Hypothalamus (tissue), 51 donors: Measurements from ENCODE around the gene ABCC3.

Experiments
- DNase-seq, 51 donors: peaks; one replicate each; lab custom pipeline; 2025; lab: John Stamatoyannopoulos, UW

Gene ABCC3

DNA sequence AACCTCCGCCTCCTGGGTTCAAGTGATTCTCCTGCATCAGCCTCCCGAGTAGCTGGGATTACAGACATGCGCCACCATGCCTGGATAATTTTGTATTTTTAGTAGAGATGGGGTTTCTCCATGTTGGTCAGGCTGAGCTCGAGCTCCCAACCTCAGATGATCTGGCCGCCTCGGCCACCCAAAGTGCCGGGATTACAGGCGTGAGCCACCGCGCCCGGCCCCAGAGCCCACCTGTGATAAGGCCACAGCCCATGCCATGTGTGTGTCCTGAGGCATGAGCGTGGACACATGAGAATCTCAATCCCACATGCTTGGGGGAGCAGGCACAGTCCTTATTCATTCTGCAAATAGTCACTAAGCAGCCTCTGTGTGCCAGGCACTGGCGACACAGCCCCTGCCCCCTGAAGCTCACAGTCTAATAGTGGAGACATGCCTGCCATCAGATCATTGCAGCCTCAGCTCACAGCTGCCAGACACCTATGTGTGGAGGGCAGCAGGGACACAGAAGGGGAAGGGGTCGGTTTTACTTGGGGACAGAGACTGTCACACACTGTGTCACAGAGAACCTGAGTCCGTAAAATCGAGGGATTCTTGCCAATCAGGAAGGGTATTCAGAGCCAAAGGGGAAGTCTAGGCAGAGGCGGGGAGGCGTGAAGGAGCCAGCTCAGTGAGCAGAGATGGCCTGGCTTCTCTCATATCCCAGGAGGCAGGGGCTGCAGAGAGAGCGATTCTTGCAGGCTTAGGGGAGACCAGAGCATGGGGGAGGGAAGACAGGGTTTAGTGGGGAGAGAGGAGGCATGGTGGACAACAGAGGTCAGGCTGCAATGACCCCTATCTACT lies 9.4 kb upstream of the ABCC3 start:
- DNase-seq: no peak

- peak in 34 of 51 donors; percentile 3 to 65 (median 30) for DNase-seq
These were observed 8.6 kb upstream of the ABCC3 start for GRCh38 chr17:50626037-50626574.

- DNase-seq: no peak
These were observed 7.5 kb upstream of the ABCC3 start for GRCh38 chr17:50627036-50627781.

DNA sequence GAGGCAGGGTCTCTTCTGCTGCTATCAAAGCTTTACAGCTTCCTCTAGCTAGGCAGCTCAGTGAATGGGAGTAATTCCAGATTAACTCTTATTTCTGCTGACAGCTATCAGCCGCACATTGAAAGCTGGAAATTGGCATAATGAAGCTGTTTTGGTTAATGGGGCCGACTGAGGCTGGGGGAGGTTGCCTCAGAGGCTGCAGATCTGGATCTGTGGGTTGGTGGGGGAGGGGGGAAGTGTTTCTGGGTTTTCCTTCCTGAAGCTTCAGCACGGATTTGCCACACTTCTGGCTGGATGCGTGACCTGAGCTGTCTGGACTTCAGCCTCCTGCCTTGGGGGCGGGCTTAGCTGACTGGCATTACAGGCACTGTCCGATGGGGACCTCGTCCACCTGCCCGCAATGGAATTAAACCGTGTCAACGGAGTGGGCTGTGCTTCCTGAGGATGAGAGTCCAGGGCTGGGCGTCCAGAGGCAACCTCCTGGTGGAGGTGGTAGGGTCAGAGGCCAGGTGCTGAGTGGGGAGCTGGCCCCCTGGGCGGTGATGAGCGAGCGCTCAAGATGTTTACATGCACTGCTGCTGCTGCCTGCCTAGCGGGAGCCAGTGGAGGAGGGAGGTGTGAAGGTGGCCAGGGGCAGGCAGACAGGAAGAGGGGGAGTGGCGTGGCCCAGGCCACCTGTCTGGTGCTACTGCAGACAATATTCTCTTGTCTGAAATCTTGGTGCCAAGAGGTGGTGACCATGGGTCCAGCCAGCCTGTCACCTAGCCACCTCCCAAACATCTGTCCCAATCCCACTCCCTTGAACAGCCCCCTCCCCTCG lies 6.7 kb upstream of the ABCC3 start:
- DNase-seq: peak in 2 of 51 donors; percentile 15 to 30

- DNase-seq: no peak
These were observed 4.8 kb upstream of the ABCC3 start for GRCh38 chr17:50629902-50630301.

- peak in 4 of 51 donors; percentile 10 to 27 (median 17) for DNase-seq
These were observed 4.0 kb upstream of the ABCC3 start for GRCh38 chr17:50630524-50631194.

DNA sequence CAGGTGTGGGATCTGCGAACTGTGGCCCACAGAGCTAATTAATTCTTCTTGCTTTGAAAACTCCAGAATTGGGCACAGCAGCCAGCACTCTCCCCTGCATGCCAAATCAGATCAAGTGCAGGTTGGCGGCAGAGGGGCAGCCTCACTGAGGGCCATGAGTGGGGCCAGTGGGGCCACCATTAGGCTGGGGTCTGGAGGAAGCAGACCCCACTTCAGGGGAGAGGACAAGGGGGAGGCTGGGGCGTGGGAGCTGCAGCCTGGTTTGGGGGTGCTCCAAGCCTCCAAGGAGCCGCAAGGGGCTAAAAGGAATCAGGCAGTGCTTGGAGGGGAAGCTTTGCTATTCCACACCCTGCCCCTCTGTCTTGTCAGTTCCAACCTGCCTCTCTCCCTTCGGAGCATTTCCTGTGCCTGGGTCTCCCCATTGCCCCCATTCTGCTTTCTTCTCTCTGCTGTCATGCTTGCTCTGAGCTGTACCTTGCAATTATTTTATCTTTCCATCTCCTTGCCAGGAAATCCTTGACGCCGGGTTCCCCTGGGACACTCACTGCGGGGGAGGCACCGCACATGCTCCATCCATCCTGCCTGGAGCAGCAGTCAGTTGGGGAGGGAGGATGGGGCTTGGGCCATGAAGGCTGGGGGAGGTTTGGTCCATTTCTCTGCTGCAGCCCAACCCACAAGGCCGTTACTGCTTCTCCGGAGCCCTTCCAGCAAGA lies 3.3 kb upstream of the ABCC3 start:
- peak in 1 of 51 donors; percentile 27 for DNase-seq

- no peak for DNase-seq
These were observed 2.6 kb upstream of the ABCC3 start for GRCh38 chr17:50631908-50632571.

DNA sequence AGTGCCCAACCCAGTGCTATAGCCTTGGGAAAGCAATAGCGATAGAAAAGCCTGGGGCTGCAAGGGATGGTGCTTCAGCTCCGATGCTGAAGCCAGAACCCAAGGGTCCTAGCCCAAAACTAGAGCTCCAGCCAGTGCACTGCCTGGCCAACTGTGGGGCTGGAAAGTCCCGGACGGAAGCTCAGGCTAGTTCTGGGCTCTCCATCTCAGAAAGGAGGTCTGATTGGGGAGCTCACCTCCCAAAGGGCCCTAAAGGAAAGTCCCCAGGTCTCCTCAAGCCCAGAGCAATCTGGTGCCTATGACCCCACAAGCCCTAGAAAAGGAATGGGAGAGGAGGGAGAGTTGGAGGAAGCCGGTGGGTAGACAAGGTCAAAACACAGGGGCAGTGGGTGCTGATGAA lies 2.0 kb upstream of the ABCC3 start:
- DNase-seq: no peak

- DNase-seq: no peak
These were observed 998 bp upstream of the ABCC3 start for GRCh38 chr17:50633683-50634082.

DNA sequence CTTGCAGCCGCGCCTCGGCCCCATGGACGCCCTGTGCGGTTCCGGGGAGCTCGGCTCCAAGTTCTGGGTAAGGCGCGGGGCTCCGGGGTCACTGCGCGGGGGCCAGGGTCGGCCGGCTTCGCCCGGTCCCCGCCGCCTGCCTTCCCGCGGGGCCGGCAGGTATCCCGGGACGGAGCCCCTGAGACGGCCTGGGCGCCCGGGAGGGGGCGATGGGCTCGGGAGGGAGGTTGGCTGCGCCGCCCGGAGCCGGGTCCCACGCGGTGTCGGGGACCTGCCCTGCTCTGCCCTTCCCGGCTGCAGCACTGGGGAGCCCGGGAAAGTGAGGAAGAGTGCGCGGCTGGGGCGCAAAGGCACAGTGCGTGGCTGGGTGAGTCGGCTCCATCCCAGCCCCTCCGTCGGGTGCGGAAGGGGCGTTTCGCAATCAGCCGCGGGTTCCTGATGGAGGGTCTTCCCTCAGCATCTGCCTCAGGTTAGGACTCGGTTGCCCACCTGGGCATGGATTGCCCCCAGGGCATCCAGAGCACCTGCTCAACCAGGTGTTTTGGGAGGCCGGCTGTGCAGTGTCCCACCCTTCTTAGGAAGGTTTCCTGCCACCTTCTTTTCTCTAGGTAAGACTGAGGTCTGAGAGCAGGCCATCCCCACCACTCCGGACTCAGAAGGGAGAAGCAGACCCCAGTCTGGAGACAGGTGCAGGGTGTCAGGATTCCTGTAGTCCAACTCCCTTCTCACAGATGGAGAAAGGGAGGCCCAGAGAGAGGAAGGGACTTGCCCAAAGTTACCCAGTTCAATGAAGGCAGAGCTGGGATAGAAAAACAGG lies 442 bp downstream of the ABCC3 start:
- no peak for DNase-seq

DNA sequence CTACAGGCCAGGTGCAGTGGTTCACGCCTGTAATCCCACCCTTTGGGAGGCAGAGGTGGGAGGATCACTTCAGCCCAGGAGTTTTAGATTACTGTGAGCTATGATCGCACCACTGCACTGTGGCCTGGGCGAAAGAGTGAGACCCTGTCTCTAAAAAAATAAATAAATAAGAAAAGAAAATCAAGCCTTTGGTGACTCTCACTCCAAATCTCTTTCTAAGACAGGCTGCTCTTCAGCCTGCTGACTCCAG lies 976 bp downstream of the ABCC3 start:
- DNase-seq: no peak

DNA sequence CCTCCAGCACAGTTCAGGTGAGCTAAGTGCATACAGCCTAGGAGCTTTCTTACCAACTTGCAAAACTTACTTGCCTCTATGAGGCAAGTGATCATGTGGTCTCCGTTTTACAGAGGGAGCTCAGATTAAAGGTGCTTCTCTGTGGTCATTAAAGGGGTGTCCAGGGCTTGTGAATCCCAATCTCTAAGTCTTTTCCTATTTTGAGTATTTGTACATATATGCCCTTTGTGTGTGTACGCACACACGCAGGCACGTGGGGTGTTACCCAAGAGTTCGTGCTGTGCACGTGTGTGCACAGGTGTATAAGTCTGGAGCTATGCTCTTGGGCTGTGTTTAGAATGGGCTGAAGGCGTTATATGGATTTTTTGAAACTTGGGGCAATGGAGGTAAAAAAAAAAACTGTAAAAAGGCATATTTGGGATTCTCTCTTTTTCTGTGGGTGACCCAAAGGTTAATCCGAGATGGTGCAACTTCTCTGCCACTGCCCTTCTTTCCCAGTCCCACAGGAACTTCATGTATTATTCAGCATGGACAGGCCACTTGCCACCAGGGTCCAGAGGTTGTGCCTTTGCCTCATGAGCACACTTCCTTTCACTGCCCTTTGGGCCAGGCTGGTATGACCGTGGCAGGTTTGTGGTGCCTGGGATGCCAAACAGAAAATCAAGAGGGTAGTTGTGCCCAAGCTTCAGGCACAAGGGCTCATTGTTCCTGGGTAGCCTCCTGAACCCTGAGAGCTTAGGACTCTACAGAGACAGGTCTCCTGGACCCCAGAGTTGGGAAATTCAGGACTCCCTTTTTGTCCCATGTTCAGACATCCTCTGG lies 1.5 kb downstream of the ABCC3 start:
- DNase-seq: no peak

DNA sequence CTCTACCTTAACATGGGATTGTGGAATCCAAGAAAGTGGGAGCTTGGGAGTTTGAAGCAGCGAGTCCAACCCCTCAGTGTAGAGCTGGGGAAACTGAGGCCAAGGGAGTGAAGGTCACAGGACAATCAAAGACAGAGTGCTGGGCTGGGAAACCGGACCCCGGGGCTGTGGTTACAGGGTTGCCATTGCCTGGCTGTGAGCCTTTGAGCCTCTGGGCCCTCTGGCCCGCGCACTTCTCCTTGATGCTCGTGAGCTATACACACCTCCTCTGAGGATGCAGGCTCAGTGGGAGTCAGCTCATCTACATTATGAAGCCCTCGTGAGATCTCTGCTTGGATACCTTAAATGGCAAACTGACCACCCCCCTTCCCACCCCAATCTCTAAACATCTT lies 2.1 kb downstream of the ABCC3 start:
- DNase-seq: no peak

GRCh38 chr17:50637829-50638605 lies 3.3 kb downstream of the ABCC3 start:
- DNase-seq: no peak

DNA sequence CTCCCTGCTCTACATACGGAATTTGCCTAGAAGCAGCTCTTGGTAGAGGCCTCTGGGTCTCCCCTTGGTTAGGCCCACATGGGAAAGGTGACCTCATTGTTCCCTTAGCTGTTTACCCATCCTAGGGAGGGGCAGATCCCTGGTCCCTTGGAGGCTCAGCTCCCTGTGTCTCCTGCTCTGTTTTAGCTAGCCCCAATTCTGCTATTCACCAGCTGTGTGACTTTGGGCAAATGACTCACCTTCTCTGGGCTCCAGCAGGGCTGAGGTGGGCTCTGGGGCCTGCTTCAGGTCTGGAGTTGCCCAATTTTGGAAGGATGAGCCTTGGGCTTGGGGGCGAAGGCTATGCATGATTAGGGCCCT lies 3.9 kb downstream of the ABCC3 start:
- no peak for DNase-seq
